Cardiac fibroblast (primary cell): ENCODE data around the gene MPZL2.

Experiments
- DNase-seq, 2 donors: peaks; one replicate each; pipeline versions ENCODE4 v3.0.0 to v3.0.0-alpha.2; 2010; ENCODE audit warnings: low read depth in 2 of 2
- H3K4me3 ChIP-seq, 2 donors: replicated peaks in 1 of 2; 1 replicate in 1 of 2; 2 replicates in 1 of 2; pipeline ENCODE4 v1.5.1; 2011; ENCODE audit warnings: low read depth in 2 of 2, low read length in 2 of 2, mild to moderate bottlenecking in 2 of 2, moderate library complexity in 1 of 2
- CTCF ChIP-seq: IDR thresholded peaks from one replicate; pipeline ENCODE4 v1.5.1; 2011; ENCODE audit warnings: low read depth, mild to moderate bottlenecking, low read length, inconsistent platforms

MPZL2 gene

DNA sequence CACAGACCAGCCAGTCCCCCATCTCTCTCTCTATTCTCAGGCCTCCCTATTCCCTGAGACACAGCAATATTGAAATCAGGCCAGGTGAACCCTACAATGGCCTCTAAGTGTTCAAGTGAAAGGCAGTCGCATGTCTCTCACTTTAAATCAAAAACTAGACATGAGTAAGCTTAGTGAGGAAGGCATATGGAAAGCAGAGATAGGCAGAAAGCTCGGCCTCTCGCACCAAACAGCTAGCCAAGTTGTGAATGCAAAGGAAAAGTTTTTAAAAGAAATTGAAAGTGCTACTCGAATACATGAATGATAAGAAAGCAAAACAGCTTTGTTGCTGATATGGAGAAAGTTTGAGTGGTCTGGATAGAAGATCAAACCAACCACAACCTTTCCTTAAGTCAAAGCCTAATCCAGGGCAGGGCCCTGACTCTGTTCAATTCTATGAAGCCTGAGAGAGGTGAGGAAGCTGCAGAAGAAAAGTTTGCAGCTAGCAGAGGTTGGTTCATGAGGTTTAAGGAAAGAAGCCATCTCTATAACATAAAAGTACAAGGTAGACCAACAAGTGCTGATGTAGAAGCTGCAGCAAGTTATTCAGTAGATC lies 19.8 kb upstream of the MPZL2 start:
- H3K4me3 ChIP-seq: no peak overlapping the region
- DNase-seq: no peak
- TF ChIP-seq CTCF: no peak

- no peak overlapping the region for H3K4me3 ChIP-seq
- no peak for TF ChIP-seq CTCF
- no peak for DNase-seq
These were observed 19.0 kb upstream of the MPZL2 start for GRCh38 chr11:118283037-118283636.

DNA sequence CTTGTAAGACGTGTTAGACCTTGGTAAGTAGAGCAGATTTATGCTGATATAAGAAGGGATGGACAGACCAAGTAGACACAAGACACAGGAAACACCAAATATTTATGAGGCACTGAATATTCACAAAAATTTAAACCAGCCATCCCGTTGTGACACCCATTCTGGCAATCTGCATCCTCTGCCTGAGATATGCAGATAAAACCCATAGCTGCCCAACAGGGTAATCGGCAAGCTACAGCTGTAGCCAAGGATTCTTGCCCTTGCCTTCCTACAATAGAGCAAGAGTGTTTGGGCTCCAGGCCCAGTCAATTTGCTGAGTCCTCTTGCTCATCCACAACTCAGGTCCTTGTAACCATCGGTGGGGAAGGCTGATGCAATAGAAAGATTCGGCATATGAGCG lies 18.5 kb upstream of the MPZL2 start:
- H3K4me3 ChIP-seq: no peak overlapping the region

DNA sequence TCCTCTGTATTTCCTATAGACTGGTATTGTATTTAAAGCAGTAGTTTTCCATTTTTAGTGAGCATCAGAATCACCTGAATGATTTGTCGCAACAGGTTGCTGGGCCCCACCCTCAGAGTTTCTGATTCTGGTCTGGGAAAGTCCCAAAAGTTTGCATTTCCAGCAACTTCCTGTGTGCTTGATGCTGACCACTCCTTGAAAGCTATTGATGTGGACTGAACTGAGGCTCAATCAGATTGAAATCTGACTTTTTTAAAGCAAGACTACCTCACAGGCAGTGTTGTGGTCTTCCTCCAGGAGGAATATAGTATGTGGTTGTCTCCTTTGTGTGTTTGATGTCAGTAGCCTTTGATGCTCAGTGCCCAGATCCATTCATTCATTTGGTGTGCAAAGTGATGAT lies 17.2 kb upstream of the MPZL2 start:
- no peak for TF ChIP-seq CTCF
- H3K4me3 ChIP-seq: no peak overlapping the region
- no peak for DNase-seq

More for the DNA sequence above, 18.5 kb upstream of the MPZL2 start:
- DNase-seq: no peak
- no peak for TF ChIP-seq CTCF

GRCh38 chr11:118277312-118277711 lies 13.2 kb upstream of the MPZL2 start:
- DNase-seq: peak; percentile 20 to 77
- no peak for TF ChIP-seq CTCF
- no peak overlapping the region for H3K4me3 ChIP-seq

GRCh38 chr11:118276422-118276821 lies 12.3 kb upstream of the MPZL2 start:
- TF ChIP-seq CTCF: no peak
- no peak overlapping the region for H3K4me3 ChIP-seq
- DNase-seq: no peak

DNA sequence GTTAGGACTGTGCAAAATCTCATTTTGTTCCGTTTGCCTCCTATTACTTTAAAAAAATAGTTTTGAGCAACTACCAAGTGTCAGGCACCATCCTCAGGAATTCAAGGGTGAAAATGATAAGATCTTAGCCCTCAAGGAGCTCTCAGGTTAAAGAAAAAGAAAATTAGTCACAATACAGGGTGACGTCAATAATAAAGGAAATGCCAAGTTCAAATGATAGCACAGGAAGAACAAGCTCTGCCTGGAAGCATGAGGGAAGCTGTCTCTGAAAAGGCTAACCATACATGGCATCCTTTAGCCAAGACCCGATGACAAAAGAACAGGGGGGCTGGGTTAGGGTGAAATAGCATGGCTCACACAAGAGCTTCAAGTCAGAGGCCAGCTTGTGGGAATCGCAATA lies 11.1 kb upstream of the MPZL2 start:
- no peak overlapping the region for H3K4me3 ChIP-seq
- DNase-seq: peak; percentile 68 to 78
- no peak for TF ChIP-seq CTCF
